Uterus (tissue), 4 donors: ENCODE results near the gene ITPRIP. TPM values are rescaled to one million over a fixed set of nuclear protein-coding genes. Genes with fewer than 3 reads are reported as not detected.

ENCODE experiments used
- DNase-seq, 2 donors: peaks; one replicate each; pipeline ENCODE4 v3.0.0-alpha.2; 2019 to 2020
- H3K27ac ChIP-seq, 2 donors: fragments of 200-600 bp; sonication (generic); 1 replicate in 1 of 2; 2 replicates in 1 of 2; pipeline ENCODE4 v1.5.1; 2016 to 2018
- H3K27me3 ChIP-seq, 2 donors: fragments of 200-600 bp; sonication (generic); one replicate each; pipeline ENCODE4 v1.5.1; 2018 to 2019; ENCODE audit warnings: control low read depth in 1 of 2
- H3K36me3 ChIP-seq, 2 donors: fragments of 200-600 bp; sonication (generic); one replicate each; pipeline ENCODE4 v1.5.1; 2019; ENCODE audit warnings: control low read depth in 1 of 2
- H3K4me1 ChIP-seq, 2 donors: fragments of 200-600 bp; sonication (generic); one replicate each; pipeline ENCODE4 v1.5.1; 2018 to 2019; ENCODE audit warnings: control low read depth in 1 of 2
- H3K4me3 ChIP-seq, 2 donors: fragments of 200-600 bp; sonication (generic); 1 replicate in 1 of 2; 2 replicates in 1 of 2; pipeline ENCODE4 v1.5.1; 2018 to 2019; ENCODE audit warnings: mild to moderate bottlenecking in 1 of 2
- H3K9me3 ChIP-seq, 2 donors: fragments of 200-600 bp; sonication (generic); one replicate each; pipeline ENCODE4 v1.5.1; 2019; ENCODE audit warnings: control low read depth in 1 of 2
- CTCF ChIP-seq, 4 experiments: fragments of 200-600 bp in 2 of 4; fragments of 450-650 bp in 2 of 4; sonication (generic) in 2 of 4; IDR thresholded peaks; one replicate each; pipeline ENCODE4 v1.5.1; 2016 to 2019; ENCODE audit warnings: antibody characterized with exemption in 4 of 4, mild to moderate bottlenecking in 2 of 4, moderate library complexity in 1 of 4
- POLR2A ChIP-seq, 2 donors: fragments of 450-650 bp; IDR thresholded peaks; one replicate each; pipeline ENCODE4 v1.6.1; 2016; ENCODE audit warnings: antibody characterized with exemption in 2 of 2, mild to moderate bottlenecking in 1 of 2, moderate library complexity in 1 of 2
- intact Hi-C: fragments of 100-400 bp; cut with DNase I; formaldehyde crosslinking; loops from one replicate; pipeline ENCODE4 v1.15.1; 2023; ENCODE audit warnings: low total_unique reads
- total RNA-seq, 4 donors: library from RNA; depleted of rRNA in 3 of 4; stranded (reverse); fragments of >200 nt in 3 of 4; gene quantifications; one replicate each; pipeline versions ENCODE4 v1.1.0 to v1.2.4, GENCODE V29; 2014 to 2023
- donor health status: DM: yes; HTN: yes; CAD: no.

Gene ITPRIP
- total RNA-seq, 4 donors from 2014 or later = 10.0 to 32.6 (median 22.4) TPM

- H3K4me1 ChIP-seq = peaks cover 21 to 33% of the 10 kb centered on the region in 2 donors
- no peak for DNase-seq
- H3K27me3 ChIP-seq = no peaks in the 10 kb centered on the region
- H3K4me3 ChIP-seq = no peak overlapping the region
- H3K36me3 ChIP-seq = no peaks in the 10 kb centered on the region
- intact Hi-C loops = no loop called here
- H3K9me3 ChIP-seq = no peaks in the 10 kb centered on the region
- peak overlapping the region; percentile 97 for H3K27ac ChIP-seq
- TF ChIP-seq CTCF (IDR thresholded peaks at IDR 0.05) (no peak), POLR2A (IDR thresholded peaks at IDR 0.05) (no peak)
These were observed 3.2 kb downstream of the ITPRIP start for GRCh38 chr10:104334965-104335650.

GRCh38 chr10:104334561-104334960, 3.7 kb downstream of the ITPRIP start:
- Histone ChIP-seq H3K36me3 (no peaks in the 10 kb centered on the region), H3K4me1 (peaks cover 27 to 37% of the 10 kb centered on the region in 2 donors), H3K27ac (peak overlapping the region; percentile 88 to 97), H3K9me3 (no peaks in the 10 kb centered on the region), H3K4me3 (no peak overlapping the region), H3K27me3 (no peaks in the 10 kb centered on the region)
- DNase-seq = no peak
- TF ChIP-seq CTCF (IDR thresholded peaks at IDR 0.05) (no peak), POLR2A (IDR thresholded peaks at IDR 0.05) (no peak)
- intact Hi-C loops = no loop called here

DNA sequence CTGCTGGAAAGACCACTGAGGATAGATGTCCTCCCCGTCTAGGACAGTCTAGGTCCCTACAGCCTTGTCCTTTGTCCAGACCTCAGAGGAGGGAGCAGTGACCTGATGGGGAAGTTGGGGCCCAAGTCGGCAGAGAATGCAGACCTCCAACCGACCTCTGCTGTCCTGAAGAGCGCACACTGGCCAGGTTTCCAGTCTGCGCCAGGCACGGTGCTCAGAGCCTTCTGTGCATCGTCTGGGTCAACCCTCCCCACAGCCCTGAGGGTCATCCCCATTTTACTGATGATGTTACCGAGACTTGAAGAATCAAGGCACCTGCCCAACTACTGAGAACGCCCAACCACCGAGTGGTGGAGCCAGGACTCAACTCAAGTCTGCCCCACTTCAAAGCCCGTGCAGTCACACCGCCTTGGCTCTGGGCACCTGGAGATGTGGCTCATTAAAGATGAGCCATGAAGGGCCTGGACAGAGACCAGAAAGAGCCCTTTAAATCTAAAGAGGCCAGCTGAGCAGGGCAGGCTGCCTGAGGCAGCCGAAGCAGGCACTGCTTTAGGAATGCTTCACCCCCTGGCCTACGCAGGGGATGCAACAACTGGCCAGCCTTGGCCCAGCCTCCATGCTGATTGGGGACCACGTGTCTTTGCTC, 4.4 kb downstream of the ITPRIP start:
- intact Hi-C loops = no loop called here
- peak overlapping the region; percentile 88 to 97 for H3K27ac ChIP-seq
- no peak for DNase-seq
- no peaks in the 10 kb centered on the region for H3K9me3 ChIP-seq
- no peaks in the 10 kb centered on the region for H3K36me3 ChIP-seq
- H3K4me3 ChIP-seq = no peak overlapping the region
- no peak for TF ChIP-seq POLR2A (IDR thresholded peaks at IDR 0.05)
- no peak for TF ChIP-seq CTCF (IDR thresholded peaks at IDR 0.05)
- H3K4me1 ChIP-seq = peaks cover 32 to 39% of the 10 kb centered on the region in 2 donors
- no peaks in the 10 kb centered on the region for H3K27me3 ChIP-seq

- H3K4me3 ChIP-seq = no peak overlapping the region
- peak overlapping the region; percentile 88 to 97 for H3K27ac ChIP-seq
- H3K27me3 ChIP-seq = no peaks in the 10 kb centered on the region
- DNase-seq = no peak
- no peaks in the 10 kb centered on the region for H3K9me3 ChIP-seq
- TF ChIP-seq POLR2A (IDR thresholded peaks at IDR 0.05) = no peak
- no peak for TF ChIP-seq CTCF (IDR thresholded peaks at IDR 0.05)
- H3K4me1 ChIP-seq = peaks cover 34 to 42% of the 10 kb centered on the region in 2 donors
- no peaks in the 10 kb centered on the region for H3K36me3 ChIP-seq
- intact Hi-C loops = no loop called here
These were observed 5.1 kb downstream of the ITPRIP start for GRCh38 chr10:104333032-104333727.
